Measurements from ENCODE around the gene C19orf73. TPM values are rescaled to one million over a fixed set of nuclear protein-coding genes. Genes with fewer than 3 reads are reported as not detected.

Gene C19orf73
- total and polyA plus RNA-seq, 9 of the 15 experiments (the other 6 are each of a cell fraction or from before 2014, with no cell fraction given), result 0.08 to 7.4 (median 1.4) TPM

- 0 out of 2 replicates have a peak, but pooled peaks have one; percentile 61 for TF ChIP-seq ATF6 (CRISPR knock-in tag; IDR thresholded peaks at IDR 0.05)
- no peak for TF ChIP-seq MEF2D (tag; conservative IDR thresholded peaks at IDR 0.05; ENCODE audit: low read depth)
- no peak for TF ChIP-seq LCOR (CRISPR knock-in tag; IDR thresholded peaks at IDR 0.05)
- TF ChIP-seq ZNF253 (CRISPR knock-in tag; conservative IDR thresholded peaks at IDR 0.05), result 0 out of 2 replicates have a peak, but pooled peaks have one; percentile 56
- TF ChIP-seq HDGF (IDR thresholded peaks at IDR 0.05), result 0 out of 2 replicates have a peak, but pooled peaks have one; percentile 26
- TF ChIP-seq NFE2 (IDR thresholded peaks at IDR 0.05; ENCODE audit: low read depth), result no peak
- peak; percentile 50; the same call in 1 of the 2 replicates for TF ChIP-seq SP1 (CRISPR knock-in tag; IDR thresholded peaks at IDR 0.05)
- peak; percentile 54; the same call in 1 of the 2 replicates for TF ChIP-seq PML (IDR thresholded peaks at IDR 0.05; ENCODE audit: low read length)
- no peak for TF ChIP-seq ZNF444 (CRISPR knock-in tag; IDR thresholded peaks at IDR 0.05)
- no peak for TF ChIP-seq EGR1 (conservative IDR thresholded peaks at IDR 0.05)
- peak; percentile 49; the same call in 1 of the 2 replicates for TF ChIP-seq NKRF (IDR thresholded peaks at IDR 0.05; ENCODE audit: borderline replicate concordance)
- TF ChIP-seq RREB1 (CRISPR knock-in tag; IDR thresholded peaks at IDR 0.05), result 0 out of 2 replicates have a peak, but pooled peaks have one; percentile 32
- 0 out of 4 replicates have a peak, but pooled peaks of 1 of the 2 experiments have one; percentile 21 for TF ChIP-seq KDM4B (IDR thresholded peaks at IDR 0.05; ENCODE audit: borderline replicate concordance in 2 of 2, low read depth in 1 of 2)
- no peak for TF ChIP-seq PATZ1 (CRISPR knock-in tag; IDR thresholded peaks at IDR 0.05; ENCODE audit: borderline replicate concordance)
- no peak for TF ChIP-seq ZNF668 (CRISPR knock-in tag; IDR thresholded peaks at IDR 0.05)
- TF ChIP-seq ZEB2 (IDR thresholded peaks at IDR 0.05), result no peak
Measured at GRCh38 chr19:49157445-49158224, 38.7 kb upstream of the C19orf73 start, which contains the start of gene TRPM4 (continued).

Measured in K562 (cell line).